ENCODE data around the gene ANKRD63.

- TF ChIP-seq CTCF (IDR thresholded peaks at IDR 0.05) (no peak), POLR2A (IDR thresholded peaks at IDR 0.05) (no peak)
Measured at GRCh38 chr15:40297356-40297755, 14.5 kb upstream of the ANKRD63 start.

All from lower leg skin (tissue), 3 donors.